Esophagus squamous epithelium (tissue), 5 donors: ENCODE measurements around the gene PTGES. TPM values are rescaled to one million over a fixed set of nuclear protein-coding genes. Genes with fewer than 3 reads are reported as not detected.
A peak's percentile ranks its signal among the peaks of the same experiment; 100 is the strongest.
"Not testable (repeated sequence)": the region's sequence is repeated elsewhere in the genome, so short reads cannot be mapped to it uniquely, and the experiment has no call there.

Experiments used
- DNase-seq: peaks from one replicate; lab custom pipeline; 2025; lab: John Stamatoyannopoulos, UW
- H3K27ac ChIP-seq, 4 donors: fragments of 200-600 bp; sonication (generic); one replicate each; pipeline ENCODE4 v1.5.1; 2016 to 2019; ENCODE audit warnings: mild to moderate bottlenecking in 1 of 4
- H3K27me3 ChIP-seq, 4 donors: fragments of 200-600 bp; sonication (generic); 1 replicate in 3 of 4; 2 replicates in 1 of 4; pipeline versions ENCODE4 v1.5.1 to v1.6.0; 2017 to 2021; ENCODE audit warnings: antibody characterized with exemption in 1 of 4
- H3K36me3 ChIP-seq, 3 donors: fragments of 200-600 bp; sonication (generic); one replicate each; pipeline ENCODE4 v1.5.1; 2016 to 2019
- H3K4me1 ChIP-seq, 3 donors: fragments of 200-600 bp; sonication (generic); one replicate each; pipeline ENCODE4 v1.5.1; 2017 to 2019
- H3K4me3 ChIP-seq, 4 donors: fragments of 200-600 bp; sonication (generic); 1 replicate in 3 of 4; 2 replicates in 1 of 4; pipeline ENCODE4 v1.5.1; 2016 to 2019; ENCODE audit warnings: mild to moderate bottlenecking in 2 of 4, moderate library complexity in 1 of 4
- H3K9me3 ChIP-seq, 3 donors: fragments of 200-600 bp; sonication (generic); one replicate each; pipeline ENCODE4 v1.5.1; 2016 to 2019
- CTCF ChIP-seq, 6 experiments: fragments of 450-650 bp in 4 of 6; fragments of 200-600 bp in 2 of 6; sonication (generic) in 2 of 6; IDR thresholded peaks; one replicate each; pipeline ENCODE4 v1.5.1; 2016 to 2019; ENCODE audit warnings: antibody characterized with exemption in 6 of 6, mild to moderate bottlenecking in 4 of 6, moderate library complexity in 4 of 6
- POLR2A ChIP-seq, 4 donors: fragments of 450-650 bp; IDR thresholded peaks; one replicate each; pipeline ENCODE4 v1.6.1; 2017; ENCODE audit warnings: antibody characterized with exemption in 4 of 4, mild to moderate bottlenecking in 4 of 4, moderate library complexity in 3 of 4
- WGBS, 2 donors: methylation state at CpG; one replicate each; pipeline ENCODE4 v1.1.5; 2018; 5-methylcytosine and 5-hydroxymethylcytosine counted together
- intact Hi-C: fragments of 100-400 bp; cut with DNase I; formaldehyde crosslinking; loops from one replicate; pipeline ENCODE4 v1.15.0; 2022
- total RNA-seq, 4 donors: library from RNA; depleted of rRNA; stranded (reverse); fragments of >200 nt; gene quantifications; one replicate each; pipeline ENCODE4 v1.1.0, GENCODE V29; 2016
- donor health status: DM: yes; HTN: yes; CAD: no.

Gene PTGES
- total RNA-seq, 4 donors from 2014 or later, result 5.6 to 31.2 (median 14.9) TPM

DNA sequence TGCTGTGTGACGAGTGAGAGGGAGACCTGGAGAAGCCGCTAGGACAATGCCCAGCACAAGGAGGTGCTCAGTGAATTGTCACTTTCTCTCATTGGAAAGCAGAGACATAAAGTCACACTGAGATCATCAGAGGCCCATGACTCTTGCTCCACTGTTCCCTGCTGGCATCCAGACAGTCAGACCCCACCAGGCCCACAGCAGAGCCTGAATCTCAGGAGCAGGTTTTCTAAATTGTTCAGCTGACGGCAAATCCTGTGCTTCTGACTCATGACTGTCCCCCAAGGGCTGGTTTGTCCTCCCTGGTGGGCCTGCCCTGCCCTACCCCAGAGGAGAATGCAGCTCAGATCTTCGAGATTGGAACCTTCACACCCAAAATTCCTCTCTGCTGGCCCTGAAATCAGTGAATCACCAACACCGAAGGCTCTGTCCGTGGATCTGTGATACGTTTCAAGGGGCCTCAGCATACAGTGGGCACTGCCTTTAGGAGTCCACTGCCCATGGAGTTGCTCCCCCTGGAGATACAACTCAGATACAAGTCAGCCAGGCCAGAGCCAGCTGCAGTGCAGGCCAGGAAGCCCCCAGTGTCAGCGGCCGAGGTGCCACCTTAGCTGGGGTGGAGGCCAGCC is 2.7 kb downstream of the PTGES start:
- peak overlapping the region in 2 of 4 donors; percentile 33 to 48 for H3K27ac ChIP-seq
- intact Hi-C loops, result no loop called here
- TF ChIP-seq POLR2A (IDR thresholded peaks at IDR 0.05), result no peak
- no peak for TF ChIP-seq CTCF (IDR thresholded peaks at IDR 0.05)
- H3K27me3 ChIP-seq, result peaks cover 0 to 5% (median 0%) of the 10 kb centered on the region in 4 donors
- H3K9me3 ChIP-seq, result no peaks in the 10 kb centered on the region
- WGBS, 2 donors, result 67 to 95% methylated on average over 3 to 4 of the region's 9 CpGs
- peaks cover 19 to 39% (median 20%) of the 10 kb centered on the region in 3 donors for H3K4me1 ChIP-seq
- H3K36me3 ChIP-seq, result peaks cover 0 to 17% (median 0%) of the 10 kb centered on the region in 3 donors
- DNase-seq, result no peak
- H3K4me3 ChIP-seq, result no peak overlapping the region

DNA sequence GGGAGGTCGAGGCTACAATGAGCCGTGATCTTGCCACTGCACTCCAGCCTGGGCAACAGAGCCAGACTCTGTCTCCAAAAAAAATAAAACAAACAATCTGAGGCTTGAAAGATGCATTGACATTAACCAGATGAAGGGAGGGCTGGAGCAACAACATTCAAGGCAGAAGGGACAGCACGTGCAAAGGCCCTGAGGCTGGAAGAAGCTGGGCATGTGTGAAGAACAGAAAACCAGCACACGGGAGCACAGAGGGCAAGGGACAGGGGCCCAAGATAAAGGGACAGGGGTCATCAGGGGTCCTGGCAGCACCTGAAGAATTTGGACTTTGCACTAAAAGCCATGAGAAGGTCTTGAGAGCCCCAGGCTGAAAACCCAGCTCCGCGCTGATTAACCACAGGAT is 3.3 kb downstream of the PTGES start:
- H3K27ac ChIP-seq, result peak overlapping the region in 1 of 4 donors; percentile 33
- H3K4me1 ChIP-seq, result peaks cover 19 to 39% (median 20%) of the 10 kb centered on the region in 3 donors
- TF ChIP-seq CTCF (IDR thresholded peaks at IDR 0.05) (no peak), POLR2A (IDR thresholded peaks at IDR 0.05) (no peak)
- 93 to 96% methylated on average over 6 of the region's 6 CpGs for whole genome bisulfite sequencing, 2 donors
- H3K27me3 ChIP-seq, result peaks cover 0 to 5% (median 0%) of the 10 kb centered on the region in 4 donors
- peaks cover 0 to 17% (median 0%) of the 10 kb centered on the region in 3 donors for H3K36me3 ChIP-seq
- no peak for DNase-seq
- intact Hi-C loops, result no loop called here
- H3K9me3 ChIP-seq, result no peaks in the 10 kb centered on the region
- H3K4me3 ChIP-seq, result no peak overlapping the region

DNA sequence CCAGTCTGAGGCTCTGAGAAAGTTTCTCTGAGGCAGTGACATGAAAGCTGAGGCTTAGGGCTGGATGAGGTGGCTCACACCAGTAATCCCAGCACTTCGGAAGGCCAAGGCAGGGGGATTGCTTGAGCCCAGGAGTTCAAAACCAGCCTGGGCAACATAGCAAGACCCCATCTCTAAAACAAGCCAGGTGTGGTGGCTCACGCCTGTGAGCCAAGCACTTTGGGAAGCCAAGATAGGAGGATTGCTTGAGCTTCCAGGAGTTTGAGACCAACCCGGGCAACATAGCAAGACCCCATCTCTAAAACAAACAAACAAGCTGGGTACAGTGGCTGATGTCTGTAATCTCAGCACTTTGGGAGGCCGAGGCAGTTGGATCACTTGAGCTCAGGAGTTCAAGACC is 3.8 kb downstream of the PTGES start:
- DNase-seq, H3K27ac ChIP-seq, H3K27me3 ChIP-seq, H3K9me3 ChIP-seq, intact Hi-C loops, H3K4me3 ChIP-seq: not testable (repeated sequence)
- peaks cover 19 to 39% (median 20%) of the 10 kb centered on the region in 3 donors for H3K4me1 ChIP-seq
- WGBS, 2 donors, result 82 to 91% methylated on average over 4 of the region's 4 CpGs
- peaks cover 0 to 17% (median 0%) of the 10 kb centered on the region in 3 donors for H3K36me3 ChIP-seq

DNA sequence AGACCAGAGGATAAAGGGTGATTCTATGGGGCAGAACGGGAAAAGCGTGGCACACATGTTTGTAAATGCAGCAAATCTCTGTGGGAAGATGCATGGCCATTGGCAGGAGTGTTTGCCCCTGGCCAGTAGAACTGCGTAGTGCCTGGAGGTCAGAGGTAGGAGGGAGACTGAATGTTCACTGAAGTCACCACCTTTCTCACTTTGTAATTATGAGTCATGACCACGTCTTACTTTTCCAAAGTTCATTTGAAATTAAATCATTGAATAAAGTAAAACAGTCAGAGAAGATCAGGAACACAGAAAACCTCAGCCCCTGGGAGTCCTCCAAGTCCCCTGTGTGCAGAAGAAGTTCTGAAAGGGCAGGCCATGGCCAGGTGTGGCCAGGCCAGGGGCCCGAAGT is 4.6 kb downstream of the PTGES start:
- H3K9me3 ChIP-seq, result no peaks in the 10 kb centered on the region
- no peak for DNase-seq
- no peak overlapping the region for H3K4me3 ChIP-seq
- H3K4me1 ChIP-seq, result peaks cover 18 to 36% (median 19%) of the 10 kb centered on the region in 3 donors
- TF ChIP-seq CTCF (IDR thresholded peaks at IDR 0.05) (no peak), POLR2A (IDR thresholded peaks at IDR 0.05) (no peak)
- peaks cover 0 to 2% (median 0%) of the 10 kb centered on the region in 4 donors for H3K27me3 ChIP-seq
- 76 to 80% methylated on average over 5 of the region's 5 CpGs for WGBS, 2 donors
- H3K27ac ChIP-seq, result no peak overlapping the region
- intact Hi-C loops, result no loop called here
- H3K36me3 ChIP-seq, result peaks cover 0 to 17% (median 0%) of the 10 kb centered on the region in 3 donors

- Histone ChIP-seq H3K27ac (no peak overlapping the region), H3K4me1 (peaks cover 0 to 16% (median under 1%) of the 10 kb centered on the region in 3 donors), H3K27me3 (no peaks in the 10 kb centered on the region), H3K36me3 (peaks cover 0 to 17% (median 0%) of the 10 kb centered on the region in 3 donors), H3K4me3 (no peak overlapping the region), H3K9me3 (no peaks in the 10 kb centered on the region)
- intact Hi-C loops, result no loop called here
- DNase-seq, result no peak
- TF ChIP-seq CTCF (IDR thresholded peaks at IDR 0.05), result no peak
- no peak for TF ChIP-seq POLR2A (IDR thresholded peaks at IDR 0.05)
- WGBS, 2 donors, result 73 to 80% methylated on average over 8 of the region's 9 CpGs
These were observed 6.6 kb downstream of the PTGES start for GRCh38 chr9:129746092-129746777.
